Heart left ventricle (tissue), 13 donors: ENCODE results near the gene CA7.

Source experiments
- CTCF ChIP-seq, 12 donors: fragments of 200-600 bp; sonication (generic) in 4 of 12; IDR thresholded peaks; one replicate each; pipeline versions ENCODE4 v1.5.0 to v1.8.0; 2018 to 2022; ENCODE audit warnings: antibody characterized with exemption in 12 of 12, mild to moderate bottlenecking in 5 of 12
- POLR2A ChIP-seq, 2 donors: fragments of 450-650 bp; IDR thresholded peaks; one replicate each; pipeline ENCODE4 v1.6.1; 2017; ENCODE audit warnings: antibody characterized with exemption in 2 of 2, mild to moderate bottlenecking in 2 of 2, moderate library complexity in 2 of 2
- donor health status: ischemic (EF 13 %, LVEDD 7.1; RV severe dilation, severe dysfunction).
- donor health status: DM: no; HTN: yes; CAD: no.
- donor health status: DM: no; HTN: no; CAD: no.
- donor health status: ischemic (EF 25% LVEDD 6.9; RV normal size, moderate dysfunction).
- donor health status: ischemic (EF 25% LVEDD 5.7; RV mildly dilated, moderate dysfunction).
- donor health status: ischemic (EF 35%, LVEDD 5.7; RV mildly dilated, moderate dysfunction).
- donor health status: nonischemic (EF 11% LVEDD 7.7; RV severe dilation, severe dysfunction).
- donor health status: DM: yes; HTN: yes; CAD: no.
- donor health status: PGD.
- donor health status: ischemic (EF 29% LVEDD 5.4; RV normal size, mild dysfunction).
- donor health status: nonischemic (EF 23%, LVEDD 6.1; RV moderate dilation, normal function).

- TF ChIP-seq CTCF (IDR thresholded peaks at IDR 0.05), result no peak
- no peak for TF ChIP-seq POLR2A (IDR thresholded peaks at IDR 0.05)
Observed at GRCh38 chr16:66853261-66854139, 9.3 kb downstream of the CA7 start.
